K562 (cell line): ENCODE results near the gene PA2G4. TPM values are rescaled to one million over a fixed set of nuclear protein-coding genes. Genes with fewer than 3 reads are reported as not detected.

Experiments used
- ATAC-seq: fragments of 200-7000 bp; cut with Tn5 transposase; 3 replicates; pipeline ENCODE4 v1.9.1; 2020; ENCODE audit warnings: moderate library complexity
- BruUV-seq: library from RNA; stranded (reverse); fragments of 400-500 nt; replicated peaks from 2 replicates; lab custom pipeline; 2021; lab: Mats Ljungman, UMichigan
- CTCF ChIA-PET: fragments of 300-600 bp; formaldehyde crosslinking; extraction: SDS; loops from one replicate; lab custom pipeline; 2021; ENCODE audit warnings: low intra/inter-chr PET ratio; lab: Yijun Ruan, JAX
- POLR2A ChIA-PET: fragments of 300-600, 350-650 bp; sonication (Branson Sonifier 250); formaldehyde crosslinking; extraction: SDS; loops from one replicate; lab custom pipeline; 2021; ENCODE audit warnings: antibody characterized with exemption, inconsistent platforms; lab: Yijun Ruan, JAX
- DNase-seq, 4 experiments: peaks; one replicate each; pipeline versions ENCODE4 v3.0.0 to v3.0.0-alpha.2; 2011 to 2018; ENCODE audit warnings: low spot score in 3 of 4, mixed read lengths in 3 of 4; ENCODE audit errors: extremely low read depth in 1 of 4
- FAIRE-seq: peaks from 2 replicates; lab custom pipeline; 2011; peaks lifted over from hg19 to GRCh38; lab: Jason Lieb, UNC
- H2AFZ ChIP-seq: 2 replicates; pipeline ENCODE4 v1.6.0; 2011; ENCODE audit warnings: low read depth, low read length, control low read depth, inconsistent platforms
- H3K27ac ChIP-seq: fragments of 200-600 bp; 3 replicates; pipeline ENCODE4 v1.8.0; 2011; ENCODE audit warnings: low read depth, mild to moderate bottlenecking, control low read depth, inconsistent platforms, low read length, moderate library complexity, mixed read lengths; ENCODE audit errors: extremely low read depth
- H3K27me3 ChIP-seq, 2 experiments: fragments of 300-600 bp in 1 of 2; 2 replicates in 1 of 2; 3 replicates in 1 of 2; pipeline versions ENCODE4 v1.6.0 to v1.8.0; 2011; ENCODE audit warnings: inconsistent platforms in 2 of 2, low read length in 2 of 2, mild to moderate bottlenecking in 1 of 2, mixed read lengths in 1 of 2, moderate library complexity in 1 of 2; ENCODE audit not compliant: control insufficient read depth in 2 of 2, insufficient read depth in 2 of 2
- H3K36me3 ChIP-seq: fragments of 300-600 bp; 3 replicates; pipeline ENCODE4 v1.8.0; 2011; ENCODE audit warnings: mild to moderate bottlenecking, low read length, inconsistent platforms; ENCODE audit not compliant: control insufficient read depth, insufficient read depth
- H3K4me1 ChIP-seq, 2 experiments: fragments of 200-600 bp in 1 of 2; replicated peaks in 1 of 2; 2 replicates in 1 of 2; 3 replicates in 1 of 2; pipeline versions ENCODE4 v1.5.1 to v1.8.0; 2011; ENCODE audit warnings: inconsistent platforms in 2 of 2, low read length in 2 of 2, mild to moderate bottlenecking in 1 of 2, mixed read lengths in 1 of 2, moderate library complexity in 1 of 2; ENCODE audit not compliant: control insufficient read depth in 2 of 2, insufficient read depth in 2 of 2
- H3K4me2 ChIP-seq: 2 replicates; pipeline ENCODE4 v1.6.1; 2011; ENCODE audit warnings: low read length, control low read depth, inconsistent platforms, mixed read lengths; ENCODE audit not compliant: insufficient read depth
- H3K4me3 ChIP-seq: fragments of 200-600 bp; sonication (generic), shearing (Covaris generic); 2 replicates; pipeline ENCODE4 v1.5.1; 2016; ENCODE audit warnings: control low read depth, inconsistent platforms
- H3K79me2 ChIP-seq: fragments of 200-600 bp; 3 replicates; pipeline ENCODE4 v1.8.0; 2011; ENCODE audit warnings: low read length, inconsistent platforms; ENCODE audit not compliant: control insufficient read depth, insufficient read depth
- H3K9ac ChIP-seq, 2 experiments: 2 replicates each; pipeline versions ENCODE4 v1.6.0 to v1.6.1; 2011; ENCODE audit warnings: low read depth in 2 of 2, low read length in 2 of 2, control low read depth in 1 of 2, inconsistent platforms in 1 of 2, mild to moderate bottlenecking in 1 of 2, mixed read lengths in 1 of 2; ENCODE audit not compliant: insufficient read depth in 1 of 2
- H3K9me1 ChIP-seq: one replicate; pipeline ENCODE4 v1.6.0; 2011; ENCODE audit warnings: inconsistent platforms, mild to moderate bottlenecking, low read length, moderate library complexity; ENCODE audit not compliant: control insufficient read depth, insufficient read depth
- H3K9me3 ChIP-seq: replicated peaks from 2 replicates; pipeline ENCODE4 v1.5.1; 2011; ENCODE audit warnings: low read depth, low read length, inconsistent platforms; ENCODE audit not compliant: control insufficient read depth, insufficient read depth
- H4K20me1 ChIP-seq: replicated peaks from 2 replicates; pipeline ENCODE4 v1.6.1; 2011; ENCODE audit warnings: low read length, inconsistent platforms, mixed read lengths; ENCODE audit not compliant: control insufficient read depth, insufficient read depth
- ARID1B ChIP-seq: fragments of 450-650 bp; IDR thresholded peaks from 2 replicates; pipeline ENCODE4 v1.6.1; 2016; ENCODE audit warnings: antibody characterized with exemption, mild to moderate bottlenecking, inconsistent platforms
- ATF7 ChIP-seq: fragments of 450-650 bp; IDR thresholded peaks from 2 replicates; pipeline ENCODE4 v1.7.1; 2014; ENCODE audit warnings: mild to moderate bottlenecking, moderate library complexity
- C11orf30 ChIP-seq: fragments of 450-650 bp; IDR thresholded peaks from 2 replicates; pipeline ENCODE4 v1.6.1; 2016; ENCODE audit warnings: low read depth, mild to moderate bottlenecking
- GATAD2B ChIP-seq: fragments of 450-650 bp; IDR thresholded peaks from 2 replicates; pipeline ENCODE4 v1.6.1; 2017; ENCODE audit warnings: mild to moderate bottlenecking, borderline replicate concordance
- GTF2F1 ChIP-seq: IDR thresholded peaks from 2 replicates; pipeline ENCODE4 v1.6.1; 2011; ENCODE audit warnings: low read depth, low read length, improper control_type of control experiment
- MAFG ChIP-seq: fragments of 450-650 bp; conservative IDR thresholded peaks from 2 replicates; pipeline ENCODE4 v1.6.1; 2016; ENCODE audit warnings: missing genetic modification characterization, missing compliant biosample characterization
- MTF1 ChIP-seq: fragments of 250-450 bp; sonication (Bioruptor Pico); IDR thresholded peaks from 2 replicates; pipeline ENCODE4 v1.9.0; 2021; ENCODE audit warnings: moderate library complexity, mild to moderate bottlenecking, inconsistent platforms, borderline replicate concordance
- MYC ChIP-seq, 2 experiments: fragments of 250-450 bp in 1 of 2; sonication (Bioruptor Pico) in 1 of 2; IDR thresholded peaks; 2 replicates each; pipeline versions ENCODE4 v1.5.1 to v1.6.1; 2012 to 2021; ENCODE audit warnings: low read depth in 2 of 2, borderline replicate concordance in 1 of 2, improper control_type of control experiment in 1 of 2, low read length in 1 of 2, mild to moderate bottlenecking in 1 of 2, moderate library complexity in 1 of 2
- NFIC ChIP-seq: fragments of 450-650 bp; IDR thresholded peaks from 2 replicates; pipeline ENCODE4 v1.6.1; 2017; ENCODE audit warnings: mild to moderate bottlenecking, inconsistent platforms
- NFIX ChIP-seq: fragments of 250-450 bp; sonication (Bioruptor Pico); IDR thresholded peaks from 2 replicates; pipeline ENCODE4 v1.4.0; 2020; ENCODE audit warnings: low read depth, mild to moderate bottlenecking, moderate library complexity
- NFYB ChIP-seq: IDR thresholded peaks from 2 replicates; pipeline ENCODE4 v1.6.1; 2011; ENCODE audit warnings: mild to moderate bottlenecking, moderate library complexity; ENCODE audit not compliant: insufficient read length; ENCODE audit errors: extremely low read depth
- PHTF2 ChIP-seq: fragments of 250-450 bp; sonication (Bioruptor Pico); IDR thresholded peaks from 2 replicates; pipeline ENCODE4 v1.5.0; 2021; ENCODE audit warnings: mild to moderate bottlenecking
- POLR2A ChIP-seq: fragments of 450-650 bp; conservative IDR thresholded peaks from 2 replicates; pipeline ENCODE4 v1.6.1; 2016
- PRMT5 ChIP-seq: sonication (generic); formaldehyde crosslinking; IDR thresholded peaks from 2 replicates; pipeline ENCODE4 v1.5.0; 2020; ENCODE audit warnings: missing genetic modification reagents
- RAD21 ChIP-seq, 2 experiments: fragments of 250-450 bp in 1 of 2; fragments of 450-650 bp in 1 of 2; sonication (Bioruptor Pico) in 1 of 2; formaldehyde crosslinking in 1 of 2; IDR thresholded peaks in 1 of 2; conservative IDR thresholded peaks in 1 of 2; 2 replicates each; pipeline versions ENCODE4 v1.4.0 to v1.8.0; 2020 to 2022; ENCODE audit warnings: mild to moderate bottlenecking in 2 of 2, moderate library complexity in 1 of 2
- SMAD1 ChIP-seq: fragments of 150-350 bp; IDR thresholded peaks from 2 replicates; pipeline ENCODE4 v1.6.1; 2014; ENCODE audit warnings: low read length, low read depth; ENCODE audit not compliant: partially characterized antibody
- TAF9B ChIP-seq: fragments of 450-650 bp; IDR thresholded peaks from 2 replicates; pipeline ENCODE4 v1.6.1; 2018; ENCODE audit warnings: mild to moderate bottlenecking; ENCODE audit not compliant: partially characterized antibody
- TAL1 ChIP-seq: fragments of 450-650 bp; IDR thresholded peaks from 2 replicates; pipeline ENCODE4 v1.6.1; 2016; ENCODE audit warnings: mild to moderate bottlenecking
- TARDBP ChIP-seq: fragments of 450-650 bp; IDR thresholded peaks from 2 replicates; pipeline ENCODE4 v1.6.1; 2016
- TRIM24 ChIP-seq, 2 experiments: fragments of 450-650 bp; IDR thresholded peaks; 2 replicates each; pipeline ENCODE4 v1.6.1; 2016
- ZNF444 ChIP-seq: fragments of 250-450 bp; sonication (Bioruptor Pico); IDR thresholded peaks from 2 replicates; pipeline ENCODE4 v1.4.0; 2020; ENCODE audit warnings: mild to moderate bottlenecking, moderate library complexity
- ZNF668 ChIP-seq: fragments of 250-450 bp; sonication (Bioruptor Pico); IDR thresholded peaks from 2 replicates; pipeline ENCODE4 v1.8.0; 2022; ENCODE audit warnings: mild to moderate bottlenecking, inconsistent platforms
- WGBS: fragments of 100-300 bp; shearing (Covaris generic); methylation state at CpG from one replicate; pipeline ENCODE4 v1.1.6; 2016; ENCODE audit warnings: low coverage, mixed read lengths; ENCODE audit not compliant: insufficient coverage; ENCODE audit errors: missing lambda C conversion rate; 5-methylcytosine and 5-hydroxymethylcytosine counted together
- in situ Hi-C: fragments of 300-500 bp; cut with MboI; formaldehyde crosslinking; loops from 4 replicates; pipeline ENCODE4 v1.15.0; 2018; ENCODE audit warnings: inconsistent platforms, mixed read lengths
- intact Hi-C: fragments of 100-400 bp; cut with micrococcal nuclease; formaldehyde crosslinking; loops from 2 replicates; pipeline ENCODE4 v1.14.2; 2022
- polyA plus RNA-seq, 8 experiments: library from polyadenylated mRNA; depleted of rRNA in 4 of 8; stranded (reverse) in 5 of 8; unstranded in 3 of 8; fragments of >200 nt; fragmentation: Nextera tagmentation in 2 of 8; fragmentation: Illumina TruSeq in 1 of 8; extraction: Ambion mirVana in 2 of 8; extraction: Trizol in 1 of 8; gene quantifications; 2 replicates each; pipeline versions ENCODE4 v1.2.1 to v1.2.3, GENCODE V29; 2011 to 2014; ENCODE audit warnings: inconsistent platforms in 1 of 8, missing spikeins in 1 of 8
- total RNA-seq, 7 experiments: library from RNA; depleted of rRNA in 6 of 7; stranded (reverse); fragments of >200 nt in 6 of 7; fragmentation: Illumina TruSeq in 2 of 7; extraction: Trizol in 2 of 7; gene quantifications; 2 replicates each; pipeline versions ENCODE4 v1.2.1 to v1.2.3, GENCODE V29; 2011 to 2021; ENCODE audit warnings: low replicate concordance in 1 of 7
- TF ChIP-seq, protein P1 (sequence below), 2 experiments: fragments of 450-650 bp in 1 of 2; sonication (generic) in 1 of 2; formaldehyde crosslinking in 1 of 2; IDR thresholded peaks in 1 of 2; conservative IDR thresholded peaks in 1 of 2; 2 replicates each; pipeline versions ENCODE4 v1.6.1 to v1.8.1; 2016 to 2023; ENCODE audit warnings: mild to moderate bottlenecking in 2 of 2, moderate library complexity in 2 of 2, inconsistent platforms in 1 of 2, missing genetic modification reagents in 1 of 2

The PA2G4 gene
- total and polyA plus RNA-seq, 9 of the 15 experiments (the other 6 are each of a cell fraction or from before 2014, with no cell fraction given), result 230 to 925 (median 638) TPM

DNA sequence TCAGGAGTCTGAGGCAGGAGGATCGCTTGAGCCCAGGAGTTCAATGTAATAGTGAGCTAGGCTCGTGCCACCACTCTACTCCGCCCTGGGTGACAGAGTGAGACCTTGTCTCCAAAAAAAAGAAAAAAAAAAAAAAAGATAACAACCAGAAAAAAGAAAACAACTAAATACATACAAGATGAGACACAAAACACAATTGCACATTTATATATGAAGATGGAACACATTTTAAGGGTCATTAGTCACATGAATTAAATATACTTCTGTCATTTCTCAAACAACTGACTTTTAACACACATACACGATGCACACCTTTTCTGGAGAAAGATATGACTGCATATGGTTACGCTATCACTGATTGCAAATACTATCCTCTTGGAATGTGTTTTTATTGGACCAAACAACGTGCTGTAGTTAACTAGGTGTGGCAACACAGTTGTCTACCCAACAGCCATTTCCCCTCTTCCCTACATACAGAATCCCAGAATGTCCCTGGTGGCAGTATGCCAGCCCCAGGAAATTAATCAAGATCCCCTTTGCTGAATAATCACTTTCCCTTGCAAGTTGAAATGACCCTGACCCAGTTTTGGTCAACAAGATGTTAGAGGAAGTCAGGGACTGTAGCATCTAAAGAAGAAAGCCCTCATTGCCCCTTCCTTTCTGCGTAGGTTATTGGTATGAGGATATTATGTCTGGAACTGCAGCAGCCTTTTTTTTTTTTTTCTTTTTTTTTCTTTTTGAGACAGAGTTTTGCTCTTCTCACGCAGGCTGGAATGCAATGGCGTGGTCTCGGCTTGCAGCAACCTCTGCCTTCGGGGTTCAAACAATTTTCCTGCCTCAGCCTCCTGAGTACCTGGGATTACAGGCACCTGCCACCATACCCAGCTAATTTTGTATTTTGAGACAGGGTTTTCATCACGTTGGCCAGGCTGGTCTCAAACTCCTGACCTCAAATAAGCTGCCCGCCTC is 42.4 kb downstream of the PA2G4 start (continued):
- TF ChIP-seq C11orf30 (peak; percentile 73; the same call in 1 of the 2 replicates), ARID1B (no peak), POLR2A (peak; percentile 68; the same call in 1 of the 2 replicates), ZNF444 (no peak), GATAD2B (no peak), TARDBP (no peak), MYC (IDR thresholded peaks at IDR 0.05; ENCODE audit: low read depth, low read length) (no peak), MYC (CRISPR knock-in tag; IDR thresholded peaks at IDR 0.05; ENCODE audit: borderline replicate concordance, low read depth) (peak; percentile 54; the same call in 1 of the 2 replicates), MAFG (tag) (0 out of 2 replicates have a peak, but pooled peaks have one; percentile 20), GTF2F1 (no peak), ZNF668 (no peak), MTF1 (no peak), NFYB (no peak)
- TF ChIP-seq, all 486 proteins: peak for 14

DNA sequence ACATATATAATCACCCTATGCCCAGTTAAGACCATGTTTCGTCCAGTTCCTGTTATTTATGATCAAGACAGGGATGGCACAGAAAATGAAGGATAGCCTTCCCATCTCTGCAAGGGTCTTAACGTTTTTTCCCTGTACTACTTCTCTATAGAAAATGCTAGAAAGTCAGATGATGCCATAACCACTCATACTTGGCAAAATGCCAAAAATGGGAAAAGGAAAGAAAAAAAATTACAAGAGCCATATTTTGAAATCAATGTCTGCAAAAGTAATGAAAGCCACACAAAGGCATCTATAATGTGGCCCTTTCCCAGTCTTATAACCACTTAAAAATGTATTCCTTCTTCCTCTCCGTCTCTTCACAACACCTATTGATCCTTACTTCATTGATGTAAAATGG is 46.2 kb downstream of the PA2G4 start:
- ChIA-PET CTCF (no interaction called here), POLR2A (interaction anchor here (0.6 to 2.3 kb wide), 8 partner anchors 9 to 24 kb away, joined by 3 to 14 read pairs (median 4); partner anchors contain the start of genes ESYT1 and MYL6)
- ATAC-seq (no peak), FAIRE-seq (no peak), DNase-seq (no peak)
- H3K4me2 ChIP-seq, result no peak overlapping the region
- intact Hi-C loops (no loop called here), in situ Hi-C loops (no loop called here)
- H3K4me1 ChIP-seq, result peaks cover 31 to 33% of the 10 kb centered on the region in 2 experiments; a peak in 4 of 5 replicates
- H2AFZ ChIP-seq, result no peak overlapping the region
- H3K9me3 ChIP-seq, result no peaks in the 10 kb centered on the region
- no peaks in the 10 kb centered on the region for H3K27me3 ChIP-seq
- no peaks in the 10 kb centered on the region for H3K9me1 ChIP-seq
- 61% methylated on average over 3 of the region's 3 CpGs for WGBS
- no TSS peak for BruUV-seq
- H4K20me1 ChIP-seq, result 0 out of 2 replicates have a peak, but pooled peaks cover 3% of the 10 kb centered on the region
- no peak overlapping the region for H3K27ac ChIP-seq
- H3K36me3 ChIP-seq, result peaks cover 18% of the 10 kb centered on the region; the same call in 2 of the 3 replicates
- no peak overlapping the region for H3K9ac ChIP-seq
- no peak overlapping the region for H3K4me3 ChIP-seq
- H3K79me2 ChIP-seq, result peaks cover 24% of the 10 kb centered on the region
- TF ChIP-seq PHTF2 (CRISPR knock-in tag) (no peak), SMAD1 (peak; percentile 99), NFIC (peak; percentile 100), TAL1 (0 out of 2 replicates have a peak, but pooled peaks have one; percentile 6), RAD21 (CRISPR knock-in tag; conservative IDR thresholded peaks at IDR 0.05 in 1 of 2, IDR thresholded peaks at IDR 0.05 in 1 of 2) (peak in 1 of 2 experiments; percentile 64; a peak in 2 of 4 replicates), NFIX (peak; percentile 100), TAF9B (no peak), TRIM24 (IDR thresholded peaks at IDR 0.05) (peak in 1 of 2 experiments; percentile 60; a peak in 1 of 4 replicates), PRMT5 (CRISPR knock-in tag) (no peak), ATF7 (0 out of 2 replicates have a peak, but pooled peaks have one; percentile 30)
- TF ChIP-seq, protein P1, sequence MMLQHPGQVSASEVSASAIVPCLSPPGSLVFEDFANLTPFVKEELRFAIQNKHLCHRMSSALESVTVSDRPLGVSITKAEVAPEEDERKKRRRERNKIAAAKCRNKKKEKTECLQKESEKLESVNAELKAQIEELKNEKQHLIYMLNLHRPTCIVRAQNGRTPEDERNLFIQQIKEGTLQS (IDR thresholded peaks at IDR 0.05), result peak; percentile 61
- TF ChIP-seq, protein P1 (CRISPR knock-in tag; conservative IDR thresholded peaks at IDR 0.05), result no peak
